Measurements from ENCODE around the gene ARCN1. TPM values are rescaled to one million over a fixed set of nuclear protein-coding genes. Genes with fewer than 3 reads are reported as not detected.
"Not testable (repeated sequence)": the region's sequence is repeated elsewhere in the genome, so short reads cannot be mapped to it uniquely, and the experiment has no call there.

ARCN1 gene
- total and polyA plus RNA-seq, 2 donors (not counting 3 experiments of a cell fraction or from before 2014, with no cell fraction given), result 172 to 180 TPM

GRCh38 chr11:118602331-118602730 is 30.1 kb downstream of the ARCN1 start:
- Histone ChIP-seq H3K79me2 (ENCODE audit: control insufficient read depth, insufficient read depth, low read length) (no peaks in the 10 kb centered on the region), H3K4me3 (replicated peaks in 1 of 3; ENCODE audit: insufficient read depth in 1 of 3, low read depth in 1 of 3, low read length in 3 of 3) (no peak overlapping the region), H3K4me2 (ENCODE audit: insufficient read depth, low read length) (no peak overlapping the region), H3K9me3 (replicated peaks; ENCODE audit: control insufficient read depth, insufficient read depth, low read length) (no peaks in the 10 kb centered on the region), H2AFZ (ENCODE audit: low read depth, low read length) (no peak overlapping the region), H3K9me1 (replicated peaks; ENCODE audit: control insufficient read depth, extremely low read depth, insufficient read depth, low read length) (no peaks in the 10 kb centered on the region), H3K27me3 (ENCODE audit: control insufficient read depth in 2 of 2, insufficient read depth in 2 of 2, low read length in 2 of 2) (no peaks in the 10 kb centered on the region), H3K27ac (ENCODE audit: insufficient read depth, low read depth, low read length) (no peak overlapping the region), H3K36me3 (ENCODE audit: control insufficient read depth in 2 of 2, extremely low read depth in 1 of 2, insufficient read depth in 2 of 2, low read length in 2 of 2) (peaks cover 10 to 18% of the 10 kb centered on the region in 2 experiments), H3K4me1 (ENCODE audit: control insufficient read depth, extremely low read depth, insufficient read depth, low read length) (no peaks in the 10 kb centered on the region), H3K9ac (replicated peaks; ENCODE audit: extremely low read depth, insufficient read depth, low read length) (no peak overlapping the region), H4K20me1 (replicated peaks; ENCODE audit: control insufficient read depth, extremely low read depth, insufficient read depth, low read length) (no peaks in the 10 kb centered on the region)
- dilution Hi-C loops (cut with MboI; ENCODE audit: extremely low pct_ligation_motif_present, low sequenced_read_pairs), result no loop called here
- TF ChIP-seq POLR2A (IDR thresholded peaks at IDR 0.05; ENCODE audit: low read depth, low read length) (no peak), POLR2AphosphoS5 (IDR thresholded peaks at IDR 0.05; ENCODE audit: insufficient read depth, low read depth, low read length) (no peak), GATA2 (IDR thresholded peaks at IDR 0.05; ENCODE audit: insufficient read depth, insufficient read length, low read depth, low read length) (no peak)
- intact Hi-C loops (cut with micrococcal nuclease), result no loop called here
- TSS peak; percentile 51 for BruUV-seq (replicated peaks)
- ChIA-PET CTCF (interaction anchor here (1.5 to 9.3 kb wide), 2 partner anchors 9 to 33 kb away, joined by 3 to 82 read pairs; no protein-coding TSS in a partner anchor), POLR2A (no interaction called here)
- DNase-seq (ENCODE audit: low read depth, low spot score) (no peak), FAIRE-seq (no peak)

DNA sequence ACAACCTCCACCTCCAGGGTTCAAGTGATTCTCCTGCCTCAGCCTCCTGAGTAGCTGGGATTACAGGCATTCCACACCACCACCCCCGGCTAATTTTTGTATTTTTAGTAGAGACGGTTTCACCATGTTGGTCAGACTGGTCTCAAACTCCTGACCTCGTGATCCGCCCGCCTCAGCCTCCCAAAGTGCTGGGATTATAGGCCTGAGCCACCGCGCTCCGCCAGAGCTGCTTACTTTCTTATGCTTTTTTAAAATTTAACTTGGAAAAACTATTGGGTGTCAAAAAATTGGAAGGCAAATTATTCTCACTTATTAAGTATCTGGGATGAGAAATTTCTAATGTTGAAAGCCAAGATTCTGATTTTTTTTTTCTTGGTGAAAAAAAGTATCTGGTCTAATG is 31.5 kb downstream of the ARCN1 start:
- H3K27ac ChIP-seq (ENCODE audit: insufficient read depth, low read depth, low read length); H3K9me1 ChIP-seq (replicated peaks; ENCODE audit: control insufficient read depth, extremely low read depth, insufficient read depth, low read length); H3K4me3 ChIP-seq (replicated peaks in 1 of 3; ENCODE audit: insufficient read depth in 1 of 3, low read depth in 1 of 3, low read length in 3 of 3); intact Hi-C loops (cut with micrococcal nuclease); H2AFZ ChIP-seq (ENCODE audit: low read depth, low read length); BruUV-seq (replicated peaks); DNase-seq (ENCODE audit: low read depth, low spot score); H3K9ac ChIP-seq (replicated peaks; ENCODE audit: extremely low read depth, insufficient read depth, low read length); H3K4me1 ChIP-seq (ENCODE audit: control insufficient read depth, extremely low read depth, insufficient read depth, low read length); H4K20me1 ChIP-seq (replicated peaks; ENCODE audit: control insufficient read depth, extremely low read depth, insufficient read depth, low read length); H3K27me3 ChIP-seq (ENCODE audit: control insufficient read depth in 2 of 2, insufficient read depth in 2 of 2, low read length in 2 of 2); FAIRE-seq; H3K9me3 ChIP-seq (replicated peaks; ENCODE audit: control insufficient read depth, insufficient read depth, low read length); H3K79me2 ChIP-seq (ENCODE audit: control insufficient read depth, insufficient read depth, low read length); POLR2A ChIA-PET; H3K4me2 ChIP-seq (ENCODE audit: insufficient read depth, low read length); dilution Hi-C loops (cut with MboI; ENCODE audit: extremely low pct_ligation_motif_present, low sequenced_read_pairs): not testable (repeated sequence)
- peaks cover 10 to 14% of the 10 kb centered on the region in 2 experiments for H3K36me3 ChIP-seq (ENCODE audit: control insufficient read depth in 2 of 2, extremely low read depth in 1 of 2, insufficient read depth in 2 of 2, low read length in 2 of 2)
- CTCF ChIA-PET, result interaction anchor here (9.3 kb wide), 1 partner anchor 10 kb away, joined by 82 read pairs; no protein-coding TSS in a partner anchor

Data from endothelial cell of umbilical vein (primary cell).